ENCODE results near the gene PODXL.
"Not testable (repeated sequence)": the region's sequence is repeated elsewhere in the genome, so short reads cannot be mapped to it uniquely, and the experiment has no call there.

The PODXL gene

GRCh38 chr7:131467788-131468187 lies 88.6 kb downstream of the PODXL start:
- no peak overlapping the region for H3K4me3 ChIP-seq (ENCODE audit: low read depth, low read length)
- ChIA-PET POLR2A (no interaction called here), CTCF (interaction anchor here (1.3 to 2.3 kb wide), 3 partner anchors 9 to 41 kb away, joined by 3 to 8 read pairs (median 4); no protein-coding TSS in a partner anchor)
- no peak for DNase-seq (ENCODE audit: low read depth, low spot score)
- no peak for TF ChIP-seq CTCF (IDR thresholded peaks at IDR 0.05; ENCODE audit: insufficient read depth, low read length, missing control alignments)

GRCh38 chr7:131466735-131467365 lies 89.6 kb downstream of the PODXL start:
- ChIA-PET CTCF (interaction anchor here (1.3 kb wide), 1 partner anchor 8 kb away, joined by 3 read pairs; no protein-coding TSS in a partner anchor), POLR2A (no interaction called here)
- no peak overlapping the region for H3K4me3 ChIP-seq (ENCODE audit: low read depth, low read length)
- no peak for DNase-seq (ENCODE audit: low read depth, low spot score)
- TF ChIP-seq CTCF (IDR thresholded peaks at IDR 0.05; ENCODE audit: insufficient read depth, low read length, missing control alignments) = no peak

GRCh38 chr7:131462715-131463114 lies 93.7 kb downstream of the PODXL start:
- POLR2A ChIA-PET; H3K4me3 ChIP-seq (ENCODE audit: low read depth, low read length); DNase-seq (ENCODE audit: low read depth, low spot score): not testable (repeated sequence)
- CTCF ChIA-PET = interaction anchor here (1.4 to 1.5 kb wide), 2 partner anchors 10 to 26 kb away, joined by 3 to 4 read pairs; no protein-coding TSS in a partner anchor

- no peak overlapping the region for H3K4me3 ChIP-seq (ENCODE audit: low read depth, low read length)
- TF ChIP-seq CTCF (IDR thresholded peaks at IDR 0.05; ENCODE audit: insufficient read depth, low read length, missing control alignments) = no peak
- ChIA-PET CTCF (interaction anchor here (1.4 to 1.5 kb wide), 2 partner anchors 10 to 26 kb away, joined by 3 to 4 read pairs; no protein-coding TSS in a partner anchor), POLR2A (no interaction called here)
- DNase-seq (ENCODE audit: low read depth, low spot score) = no peak
Measured at GRCh38 chr7:131462059-131462458, 94.4 kb downstream of the PODXL start.

- no peak overlapping the region for H3K4me3 ChIP-seq (ENCODE audit: low read depth, low read length)
- no peak for TF ChIP-seq CTCF (IDR thresholded peaks at IDR 0.05; ENCODE audit: insufficient read depth, low read length, missing control alignments)
- CTCF ChIA-PET = interaction anchor here (1.2 to 1.4 kb wide), 3 partner anchors 8 to 390 kb away, joined by 3 to 4 read pairs (median 3); no protein-coding TSS in a partner anchor
- POLR2A ChIA-PET = no interaction called here
- no peak for DNase-seq (ENCODE audit: low read depth, low spot score)
Measured at GRCh38 chr7:131459256-131459655, 97.2 kb downstream of the PODXL start.

GRCh38 chr7:131456338-131456737 lies 100.1 kb downstream of the PODXL start:
- CTCF ChIA-PET = no interaction called here
- no peak for TF ChIP-seq CTCF (IDR thresholded peaks at IDR 0.05; ENCODE audit: insufficient read depth, low read length, missing control alignments)
- POLR2A ChIA-PET = no interaction called here
- no peak overlapping the region for H3K4me3 ChIP-seq (ENCODE audit: low read depth, low read length)
- DNase-seq (ENCODE audit: low read depth, low spot score) = no peak

- no peak for TF ChIP-seq CTCF (IDR thresholded peaks at IDR 0.05; ENCODE audit: insufficient read depth, low read length, missing control alignments)
- DNase-seq (ENCODE audit: low read depth, low spot score) = no peak
- ChIA-PET CTCF (interaction anchor here (0.7 to 1.2 kb wide), 2 partner anchors 21 to 56 kb away, joined by 3 to 4 read pairs; no protein-coding TSS in a partner anchor), POLR2A (no interaction called here)
- H3K4me3 ChIP-seq (ENCODE audit: low read depth, low read length) = no peak overlapping the region
Measured at GRCh38 chr7:131455546-131455945, 100.9 kb downstream of the PODXL start.
